Measurements from ENCODE around the gene GABARAP. TPM values are rescaled to one million over a fixed set of nuclear protein-coding genes. Genes with fewer than 3 reads are reported as not detected.

GABARAP gene
- total RNA-seq, 1 experiment from 2014 or later = 226 TPM

GRCh38 chr17:7195971-7196370 is 46.3 kb downstream of the GABARAP start:
- ChIA-PET POLR2A (no interaction called here), CTCF (interaction anchor here (1.2 to 1.9 kb wide), 2 partner anchors 19 to 58 kb away, joined by 5 to 8 read pairs; no protein-coding TSS in a partner anchor)
- H3K27me3 Mint-ChIP-seq (ENCODE audit: insufficient read depth, unreplicated experiment) = no peaks in the 10 kb centered on the region
- peaks cover 24% of the 10 kb centered on the region for H3K36me3 Mint-ChIP-seq (ENCODE audit: insufficient read depth, unreplicated experiment)
- no TSS peak for BruUV-seq (replicated peaks)
- intact Hi-C loops (cut with micrococcal nuclease) = no loop called here
- no peak for TF ChIP-seq CTCF (IDR thresholded peaks at IDR 0.05; ENCODE audit: unreplicated experiment)
- H3K9me3 Mint-ChIP-seq (ENCODE audit: unreplicated experiment) = no peaks in the 10 kb centered on the region
- no peak overlapping the region for H3K4me3 Mint-ChIP-seq (ENCODE audit: unreplicated experiment)
- no peak overlapping the region for H3K27ac Mint-ChIP-seq (ENCODE audit: low read depth, unreplicated experiment)
- no peaks in the 10 kb centered on the region for H3K4me1 Mint-ChIP-seq (ENCODE audit: insufficient read depth, unreplicated experiment)
- DNase-seq (ENCODE audit: unreplicated experiment) = no peak

DNA sequence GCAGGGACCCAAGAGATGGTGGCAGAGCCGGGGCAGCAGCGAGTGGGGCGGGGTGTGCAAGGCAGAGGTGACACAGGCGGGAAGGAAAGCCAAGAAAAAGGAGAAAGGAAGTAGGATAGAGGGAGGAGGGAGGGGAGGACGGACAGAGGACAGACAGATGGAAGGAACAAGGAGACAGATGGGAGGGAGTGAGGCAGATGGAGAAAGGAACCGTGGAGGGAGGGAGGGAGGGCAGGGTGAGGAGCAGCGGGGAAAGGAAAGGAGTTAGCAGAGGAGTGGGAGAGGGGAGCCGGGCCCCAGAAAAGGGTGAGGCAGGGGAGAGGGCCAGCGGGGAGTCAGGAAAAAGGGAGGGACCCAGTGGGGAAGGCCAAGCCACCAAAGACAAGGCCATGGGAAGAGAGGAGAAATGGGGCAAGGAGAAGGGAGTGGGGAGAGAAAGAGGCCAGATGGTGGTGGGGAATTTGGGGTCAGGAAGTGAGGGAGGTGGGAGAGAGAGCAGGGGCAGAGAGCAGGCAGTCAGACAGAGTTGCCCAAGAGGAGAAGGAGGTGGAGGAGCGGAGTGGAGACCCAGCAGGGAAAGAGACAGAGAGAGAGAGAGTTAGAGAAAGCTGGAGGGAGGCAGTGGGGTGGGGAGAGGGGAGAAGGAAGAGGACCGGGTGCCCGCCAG is 49.8 kb downstream of the GABARAP start:
- no peak for DNase-seq (ENCODE audit: unreplicated experiment)
- H3K27ac Mint-ChIP-seq (ENCODE audit: low read depth, unreplicated experiment) = no peak overlapping the region
- no peaks in the 10 kb centered on the region for H3K27me3 Mint-ChIP-seq (ENCODE audit: insufficient read depth, unreplicated experiment)
- no peaks in the 10 kb centered on the region for H3K9me3 Mint-ChIP-seq (ENCODE audit: unreplicated experiment)
- no TSS peak for BruUV-seq (replicated peaks)
- no peak for TF ChIP-seq CTCF (IDR thresholded peaks at IDR 0.05; ENCODE audit: unreplicated experiment)
- H3K4me1 Mint-ChIP-seq (ENCODE audit: insufficient read depth, unreplicated experiment) = no peaks in the 10 kb centered on the region
- POLR2A ChIA-PET = no interaction called here
- intact Hi-C loops (cut with micrococcal nuclease) = no loop called here
- H3K36me3 Mint-ChIP-seq (ENCODE audit: insufficient read depth, unreplicated experiment) = peaks cover 30% of the 10 kb centered on the region
- H3K4me3 Mint-ChIP-seq (ENCODE audit: unreplicated experiment) = no peak overlapping the region
- CTCF ChIA-PET = no interaction called here

DNA sequence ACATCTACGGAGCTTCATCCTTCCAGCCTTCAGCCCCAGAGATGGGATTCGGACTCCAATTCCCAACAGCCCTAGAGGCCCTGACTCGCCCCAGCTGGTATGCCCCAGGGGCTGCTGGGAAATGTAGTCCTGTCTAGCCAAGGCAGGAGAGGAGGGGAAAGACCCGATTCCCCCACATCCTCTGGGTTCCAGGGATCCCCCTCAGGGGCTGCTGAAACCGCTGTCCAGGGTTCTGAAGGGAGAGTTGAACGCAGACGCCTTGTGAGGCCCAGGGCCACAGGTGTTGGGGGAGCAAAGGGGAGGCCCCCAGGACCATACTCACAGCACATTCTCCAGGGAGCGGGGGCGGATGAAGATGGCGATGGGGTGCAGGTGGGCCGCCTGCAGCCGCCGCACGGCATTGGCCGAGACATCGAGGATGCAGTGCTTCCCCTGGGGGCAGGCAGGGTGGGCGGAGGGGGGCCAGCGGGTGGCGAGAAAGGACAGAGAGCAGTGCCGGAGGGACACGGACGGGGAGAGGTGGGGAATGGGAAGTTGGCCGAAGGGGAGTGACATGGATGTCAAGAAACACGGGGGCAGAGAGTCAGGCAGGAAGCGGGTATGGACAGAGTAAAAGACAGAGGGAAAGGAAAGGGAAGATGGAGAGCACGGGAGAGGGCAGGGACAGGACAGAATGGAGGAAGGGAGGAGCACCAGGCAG is 50.5 kb downstream of the GABARAP start:
- DNase-seq (ENCODE audit: unreplicated experiment) = peak; percentile 35
- intact Hi-C loops (cut with micrococcal nuclease) = no loop called here
- Mint-ChIP-seq H3K27me3 (ENCODE audit: insufficient read depth, unreplicated experiment) (no peaks in the 10 kb centered on the region), H3K36me3 (ENCODE audit: insufficient read depth, unreplicated experiment) (peaks cover 30% of the 10 kb centered on the region), H3K27ac (ENCODE audit: low read depth, unreplicated experiment) (no peak overlapping the region), H3K4me1 (ENCODE audit: insufficient read depth, unreplicated experiment) (peaks cover under 1% of the 10 kb centered on the region), H3K4me3 (ENCODE audit: unreplicated experiment) (no peak overlapping the region), H3K9me3 (ENCODE audit: unreplicated experiment) (no peaks in the 10 kb centered on the region)
- ChIA-PET CTCF (interaction anchor here (0.9 kb wide), 1 partner anchor 15 kb away, joined by 3 read pairs; no protein-coding TSS in a partner anchor), POLR2A (no interaction called here)
- BruUV-seq (replicated peaks) = no TSS peak
- TF ChIP-seq CTCF (IDR thresholded peaks at IDR 0.05; ENCODE audit: unreplicated experiment) = no peak

DNA sequence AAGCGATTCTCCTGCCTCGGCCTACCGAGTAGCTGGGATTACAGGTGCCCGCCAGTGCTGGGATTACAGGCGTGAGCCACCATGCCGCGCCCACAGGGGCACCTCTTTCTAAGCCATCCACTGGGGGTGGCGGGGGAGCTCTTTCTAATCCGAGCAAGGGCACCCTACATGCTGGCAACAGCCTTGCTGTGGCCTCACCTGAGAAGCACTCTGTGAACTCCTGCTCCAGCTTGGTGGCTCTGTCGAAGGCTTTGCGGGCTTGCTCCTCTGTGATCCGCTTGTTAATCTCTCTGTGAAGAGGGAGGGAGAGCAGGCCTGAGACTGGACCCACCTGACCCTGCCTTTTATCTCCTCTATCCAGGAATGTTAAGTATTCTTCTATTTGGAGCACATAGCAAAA is 51.2 kb downstream of the GABARAP start:
- ChIA-PET POLR2A (no interaction called here), CTCF (interaction anchor here (0.9 kb wide), 1 partner anchor 14 kb away, joined by 3 read pairs; no protein-coding TSS in a partner anchor)
- no TSS peak for BruUV-seq (replicated peaks)
- DNase-seq (ENCODE audit: unreplicated experiment) = no peak
- Mint-ChIP-seq H3K4me3 (ENCODE audit: unreplicated experiment) (no peak overlapping the region), H3K4me1 (ENCODE audit: insufficient read depth, unreplicated experiment) (peaks cover 6% of the 10 kb centered on the region), H3K9me3 (ENCODE audit: unreplicated experiment) (no peaks in the 10 kb centered on the region), H3K27ac (ENCODE audit: low read depth, unreplicated experiment) (no peak overlapping the region), H3K27me3 (ENCODE audit: insufficient read depth, unreplicated experiment) (no peaks in the 10 kb centered on the region), H3K36me3 (ENCODE audit: insufficient read depth, unreplicated experiment) (peaks cover 24% of the 10 kb centered on the region)
- intact Hi-C loops (cut with micrococcal nuclease) = no loop called here
- TF ChIP-seq CTCF (IDR thresholded peaks at IDR 0.05; ENCODE audit: unreplicated experiment) = no peak
